ENCODE data around the gene ZC3H14. TPM values are rescaled to one million over a fixed set of nuclear protein-coding genes. Genes with fewer than 3 reads are reported as not detected.

Gene ZC3H14
- total and polyA plus RNA-seq, 9 of the 15 experiments (the other 6 are each of a cell fraction or from before 2014, with no cell fraction given) = 21.1 to 109 (median 45.3) TPM

DNA sequence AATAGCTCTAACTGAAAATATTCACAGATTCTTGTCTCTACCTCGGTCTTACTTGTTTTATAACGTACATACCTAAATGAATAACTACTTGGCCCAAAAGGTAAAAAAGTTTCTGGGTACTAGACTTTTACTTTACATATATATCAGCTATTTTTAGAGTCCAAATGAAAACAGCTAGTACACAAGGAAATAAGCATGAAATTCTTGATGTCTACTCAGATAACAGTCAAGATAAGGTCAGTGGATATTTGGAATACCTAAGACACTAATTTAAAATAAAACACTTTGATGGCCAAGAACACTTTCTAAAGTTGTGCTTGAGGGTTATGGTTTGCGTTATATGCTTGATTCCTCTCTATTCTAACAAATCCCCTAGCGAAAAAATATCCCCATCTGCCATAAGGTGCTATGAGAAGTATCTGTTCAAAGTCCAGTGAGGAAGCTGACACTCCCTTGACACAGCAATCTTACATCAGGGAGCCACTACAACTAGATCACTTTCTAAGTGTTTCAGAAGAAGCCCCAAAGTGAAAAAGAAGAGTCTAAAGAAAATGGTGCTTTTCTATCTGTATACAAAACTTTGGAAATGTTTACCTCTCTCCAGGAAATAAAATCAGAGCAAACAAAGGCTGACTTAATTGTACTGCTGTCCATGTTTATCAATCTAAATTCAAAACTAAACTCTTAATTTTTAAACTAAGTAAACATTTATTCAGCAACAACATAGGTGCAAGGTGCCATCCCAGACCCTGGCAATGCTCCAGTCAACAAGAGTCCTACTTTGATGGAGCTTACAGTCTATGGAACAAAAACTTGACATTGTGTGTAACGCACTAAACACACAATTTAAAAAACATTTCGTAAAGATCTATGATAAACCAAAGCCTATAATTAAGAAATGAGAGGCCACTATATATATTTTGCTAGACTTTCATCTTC is 19.7 kb upstream of the ZC3H14 start:
- H3K4me1 ChIP-seq (replicated peaks in 1 of 2; ENCODE audit: control insufficient read depth in 2 of 2, insufficient read depth in 2 of 2, low read length in 2 of 2) = no peaks in the 10 kb centered on the region
- H3K4me2 ChIP-seq (ENCODE audit: insufficient read depth, low read length) = no peak overlapping the region
- H3K79me2 ChIP-seq (ENCODE audit: control insufficient read depth, insufficient read depth, low read length) = no peaks in the 10 kb centered on the region
- no peaks in the 10 kb centered on the region for H3K36me3 ChIP-seq (ENCODE audit: control insufficient read depth, insufficient read depth, low read length)
- ChIA-PET POLR2A (no interaction called here), CTCF (ENCODE audit: low intra/inter-chr PET ratio) (no interaction called here)
- 54% methylated on average over 5 of the region's 6 CpGs for WGBS (ENCODE audit: insufficient coverage, low coverage, missing lambda C conversion rate)
- H3K4me3 ChIP-seq = no peak overlapping the region
- DNase-seq (ENCODE audit: extremely low read depth in 1 of 4, low spot score in 3 of 4) (no peak), FAIRE-seq (no peak), ATAC-seq (no peak)
- in situ Hi-C loops (cut with MboI) = no loop called here
- H2AFZ ChIP-seq (ENCODE audit: low read depth, low read length) = no peak overlapping the region
- BruUV-seq (replicated peaks) = no TSS peak
- H4K20me1 ChIP-seq (replicated peaks; ENCODE audit: control insufficient read depth, insufficient read depth, low read length) = no peaks in the 10 kb centered on the region
- H3K27ac ChIP-seq (ENCODE audit: extremely low read depth, low read depth, low read length) = no peak overlapping the region
- no peaks in the 10 kb centered on the region for H3K27me3 ChIP-seq (ENCODE audit: control insufficient read depth in 2 of 2, insufficient read depth in 2 of 2, low read length in 2 of 2)
- intact Hi-C loops (cut with micrococcal nuclease) = no loop called here
- no peaks in the 10 kb centered on the region for H3K9me3 ChIP-seq (replicated peaks; ENCODE audit: control insufficient read depth, insufficient read depth, low read depth, low read length)
- TF ChIP-seq, protein P1, sequence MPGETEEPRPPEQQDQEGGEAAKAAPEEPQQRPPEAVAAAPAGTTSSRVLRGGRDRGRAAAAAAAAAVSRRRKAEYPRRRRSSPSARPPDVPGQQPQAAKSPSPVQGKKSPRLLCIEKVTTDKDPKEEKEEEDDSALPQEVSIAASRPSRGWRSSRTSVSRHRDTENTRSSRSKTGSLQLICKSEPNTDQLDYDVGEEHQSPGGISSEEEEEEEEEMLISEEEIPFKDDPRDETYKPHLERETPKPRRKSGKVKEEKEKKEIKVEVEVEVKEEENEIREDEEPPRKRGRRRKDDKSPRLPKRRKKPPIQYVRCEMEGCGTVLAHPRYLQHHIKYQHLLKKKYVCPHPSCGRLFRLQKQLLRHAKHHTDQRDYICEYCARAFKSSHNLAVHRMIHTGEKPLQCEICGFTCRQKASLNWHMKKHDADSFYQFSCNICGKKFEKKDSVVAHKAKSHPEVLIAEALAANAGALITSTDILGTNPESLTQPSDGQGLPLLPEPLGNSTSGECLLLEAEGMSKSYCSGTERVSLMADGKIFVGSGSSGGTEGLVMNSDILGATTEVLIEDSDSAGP (CRISPR knock-in tag; IDR thresholded peaks at IDR 0.05) = no peak
- TF ChIP-seq NR2C2 (CRISPR knock-in tag; IDR thresholded peaks at IDR 0.05) (no peak), NR2C2 (tag; IDR thresholded peaks at IDR 0.05) (no peak), SMARCC2 (IDR thresholded peaks at IDR 0.05; ENCODE audit: low read depth) (no peak), NCOR1 (IDR thresholded peaks at IDR 0.05) (no peak), PHB (CRISPR knock-in tag; IDR thresholded peaks at IDR 0.05) (no peak), HDAC3 (IDR thresholded peaks at IDR 0.05; ENCODE audit: borderline replicate concordance, partially characterized antibody) (no peak), RBM15 (IDR thresholded peaks at IDR 0.05; ENCODE audit: insufficient read depth, low read length) (no peak), NR3C1 (CRISPR knock-in tag; IDR thresholded peaks at IDR 0.05) (no peak), PHF21A (IDR thresholded peaks at IDR 0.05; ENCODE audit: borderline replicate concordance, low read depth) (no peak)
- TF ChIP-seq, protein P2, sequence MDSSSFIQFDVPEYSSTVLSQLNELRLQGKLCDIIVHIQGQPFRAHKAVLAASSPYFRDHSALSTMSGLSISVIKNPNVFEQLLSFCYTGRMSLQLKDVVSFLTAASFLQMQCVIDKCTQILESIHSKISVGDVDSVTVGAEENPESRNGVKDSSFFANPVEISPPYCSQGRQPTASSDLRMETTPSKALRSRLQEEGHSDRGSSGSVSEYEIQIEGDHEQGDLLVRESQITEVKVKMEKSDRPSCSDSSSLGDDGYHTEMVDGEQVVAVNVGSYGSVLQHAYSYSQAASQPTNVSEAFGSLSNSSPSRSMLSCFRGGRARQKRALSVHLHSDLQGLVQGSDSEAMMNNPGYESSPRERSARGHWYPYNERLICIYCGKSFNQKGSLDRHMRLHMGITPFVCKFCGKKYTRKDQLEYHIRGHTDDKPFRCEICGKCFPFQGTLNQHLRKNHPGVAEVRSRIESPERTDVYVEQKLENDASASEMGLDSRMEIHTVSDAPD (CRISPR knock-in tag; IDR thresholded peaks at IDR 0.05) = no peak
- no peaks in the 10 kb centered on the region for H3K9me1 ChIP-seq (ENCODE audit: control insufficient read depth, insufficient read depth, low read length)
- no peak overlapping the region for H3K9ac ChIP-seq (ENCODE audit: insufficient read depth in 1 of 2, low read depth in 2 of 2, low read length in 2 of 2)

All from K562 (cell line).